Measurements from ENCODE around the gene PKD1L1.
"Not testable (repeated sequence)": the region's sequence is repeated elsewhere in the genome, so short reads cannot be mapped to it uniquely, and the experiment has no call there.

Gene PKD1L1

DNA sequence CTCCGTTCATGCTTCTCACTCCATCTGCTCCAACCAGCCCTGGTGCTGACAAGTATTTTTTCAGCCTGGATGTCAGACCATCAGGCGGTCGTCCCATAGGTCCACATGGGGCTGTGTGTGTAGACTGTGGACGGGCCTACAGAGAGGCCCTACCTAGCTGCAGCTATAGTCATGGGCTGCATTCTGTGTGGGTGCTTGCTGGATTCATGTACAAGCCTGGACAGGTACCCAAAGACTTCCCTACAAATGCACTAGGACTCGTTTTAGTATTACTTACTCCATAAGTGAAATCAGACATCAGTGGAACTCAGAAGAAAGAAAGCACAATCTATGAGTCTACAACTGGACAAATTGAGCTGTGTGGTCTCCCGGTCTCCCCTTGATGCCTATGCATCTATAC is 146.8 kb downstream of the PKD1L1 start:
- DNase-seq (ENCODE audit: low read depth, low spot score): no peak
- ChIA-PET POLR2A (no interaction called here), CTCF (interaction anchor here (2.5 kb wide), 1 partner anchor 18 kb away, joined by 8 read pairs; no protein-coding TSS in a partner anchor)
- no peak overlapping the region for H3K4me3 ChIP-seq (ENCODE audit: low read depth, low read length)
- TF ChIP-seq, protein P1, sequence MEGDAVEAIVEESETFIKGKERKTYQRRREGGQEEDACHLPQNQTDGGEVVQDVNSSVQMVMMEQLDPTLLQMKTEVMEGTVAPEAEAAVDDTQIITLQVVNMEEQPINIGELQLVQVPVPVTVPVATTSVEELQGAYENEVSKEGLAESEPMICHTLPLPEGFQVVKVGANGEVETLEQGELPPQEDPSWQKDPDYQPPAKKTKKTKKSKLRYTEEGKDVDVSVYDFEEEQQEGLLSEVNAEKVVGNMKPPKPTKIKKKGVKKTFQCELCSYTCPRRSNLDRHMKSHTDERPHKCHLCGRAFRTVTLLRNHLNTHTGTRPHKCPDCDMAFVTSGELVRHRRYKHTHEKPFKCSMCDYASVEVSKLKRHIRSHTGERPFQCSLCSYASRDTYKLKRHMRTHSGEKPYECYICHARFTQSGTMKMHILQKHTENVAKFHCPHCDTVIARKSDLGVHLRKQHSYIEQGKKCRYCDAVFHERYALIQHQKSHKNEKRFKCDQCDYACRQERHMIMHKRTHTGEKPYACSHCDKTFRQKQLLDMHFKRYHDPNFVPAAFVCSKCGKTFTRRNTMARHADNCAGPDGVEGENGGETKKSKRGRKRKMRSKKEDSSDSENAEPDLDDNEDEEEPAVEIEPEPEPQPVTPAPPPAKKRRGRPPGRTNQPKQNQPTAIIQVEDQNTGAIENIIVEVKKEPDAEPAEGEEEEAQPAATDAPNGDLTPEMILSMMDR (IDR thresholded peaks at IDR 0.05; ENCODE audit: insufficient read depth, low read length, missing control alignments): no peak

DNA sequence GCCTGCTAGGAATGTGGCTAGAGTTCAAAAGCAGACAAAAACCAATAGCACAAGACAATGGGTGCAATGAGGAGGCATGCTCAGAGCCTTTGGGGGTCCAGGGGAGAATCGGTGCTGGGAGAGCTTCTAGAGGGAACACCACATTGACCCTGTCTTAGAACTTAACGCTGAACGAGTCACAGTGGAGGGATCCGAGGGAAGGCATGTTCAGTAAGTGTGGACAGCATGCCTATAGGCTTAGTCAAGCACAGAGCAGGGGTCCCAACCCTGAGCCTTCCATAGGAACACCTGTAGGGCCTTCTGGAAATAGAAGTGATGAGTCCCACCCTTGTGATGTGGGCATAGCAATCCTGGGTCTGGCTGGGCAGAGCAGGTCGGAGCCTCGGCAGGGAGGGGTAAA is 148.7 kb downstream of the PKD1L1 start:
- TF ChIP-seq, protein P1 (IDR thresholded peaks at IDR 0.05; ENCODE audit: insufficient read depth, low read length, missing control alignments): no peak
- H3K4me3 ChIP-seq (ENCODE audit: low read depth, low read length): no peak overlapping the region
- CTCF ChIA-PET: interaction anchor here (0.8 to 2.6 kb wide), 5 partner anchors 20 to 533 kb away, joined by 3 to 14 read pairs (median 3); no protein-coding TSS in a partner anchor
- POLR2A ChIA-PET: no interaction called here
- no peak for DNase-seq (ENCODE audit: low read depth, low spot score)

DNA sequence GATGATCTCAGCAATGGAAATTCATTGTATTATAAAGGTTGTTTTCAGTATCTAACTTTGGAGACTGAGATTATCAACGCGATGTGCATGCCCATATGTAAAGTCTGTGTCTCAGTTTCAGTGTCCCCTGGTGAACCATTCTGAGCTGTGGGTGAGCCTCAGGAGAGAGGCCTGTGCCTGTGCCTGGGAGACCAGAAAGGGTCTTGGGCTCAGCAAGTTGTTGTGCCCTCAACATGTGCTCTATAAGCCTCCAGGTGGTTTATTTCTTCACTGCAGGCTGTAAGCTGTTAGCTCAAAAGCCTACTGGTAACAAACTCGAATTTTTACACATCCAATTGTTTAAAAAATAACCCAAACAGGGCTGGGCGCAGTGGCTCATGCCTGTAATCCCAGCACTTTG is 151.9 kb downstream of the PKD1L1 start:
- POLR2A ChIA-PET: interaction anchor here (1.2 to 1.6 kb wide), 2 partner anchors 10 to 186 kb away, joined by 3 to 7 read pairs; no protein-coding TSS in a partner anchor
- TF ChIP-seq, protein P1 (IDR thresholded peaks at IDR 0.05; ENCODE audit: insufficient read depth, low read length, missing control alignments): no peak
- DNase-seq (ENCODE audit: low read depth, low spot score): no peak
- peak overlapping the region; percentile 59 for H3K4me3 ChIP-seq (ENCODE audit: low read depth, low read length)
- CTCF ChIA-PET: interaction anchor here (0.8 to 2.2 kb wide), 8 partner anchors 9 to 351 kb away, joined by 3 to 10 read pairs (median 3); no protein-coding TSS in a partner anchor

DNA sequence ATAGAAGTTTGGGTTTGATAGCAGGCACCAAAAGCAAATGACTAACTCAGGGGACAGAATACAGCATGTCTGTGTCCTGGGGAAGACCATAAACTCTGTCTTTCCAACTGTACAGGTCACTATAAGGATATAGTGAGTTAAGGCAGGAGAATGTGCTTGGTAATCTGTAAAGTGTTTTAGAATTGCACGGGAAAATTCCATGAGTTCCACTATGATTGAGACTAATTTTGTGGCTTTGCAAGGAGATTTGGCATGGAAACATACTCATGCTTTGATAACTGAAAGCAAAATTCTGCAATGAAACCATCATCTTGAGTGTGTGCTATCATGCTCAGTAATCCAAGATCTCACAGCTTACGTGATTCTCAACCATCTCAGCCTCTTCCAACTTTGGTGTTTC is 152.6 kb downstream of the PKD1L1 start:
- H3K4me3 ChIP-seq (ENCODE audit: low read depth, low read length): peak overlapping the region; percentile 59
- ChIA-PET POLR2A (interaction anchor here (1.2 to 1.6 kb wide), 2 partner anchors 9 to 185 kb away, joined by 3 to 7 read pairs; no protein-coding TSS in a partner anchor), CTCF (interaction anchor here (0.8 to 2.2 kb wide), 6 partner anchors 9 to 350 kb away, joined by 3 to 10 read pairs (median 4); no protein-coding TSS in a partner anchor)
- peak; percentile 96 for DNase-seq (ENCODE audit: low read depth, low spot score)
- TF ChIP-seq, protein P1 (IDR thresholded peaks at IDR 0.05; ENCODE audit: insufficient read depth, low read length, missing control alignments): no peak

DNA sequence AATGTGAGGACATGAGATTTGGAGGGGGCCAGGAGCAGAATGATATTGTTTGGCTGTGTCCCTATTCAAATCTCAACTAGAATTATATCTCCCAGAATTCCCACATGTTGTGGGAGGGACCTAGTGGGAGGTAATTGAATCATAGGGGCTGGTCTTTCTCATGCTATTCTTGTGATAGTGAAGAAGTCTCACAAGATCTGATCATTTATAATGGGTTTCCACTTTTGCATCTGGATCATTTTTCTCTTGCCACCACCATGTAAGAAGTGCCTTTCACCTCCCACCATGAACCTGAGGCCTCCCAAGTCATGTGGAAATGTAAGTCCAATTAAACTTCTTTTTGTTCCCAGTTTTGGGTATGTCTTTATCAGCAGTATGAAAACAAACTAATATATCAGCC is 153.1 kb downstream of the PKD1L1 start:
- POLR2A ChIA-PET; DNase-seq (ENCODE audit: low read depth, low spot score); CTCF ChIA-PET: not testable (repeated sequence)
- H3K4me3 ChIP-seq (ENCODE audit: low read depth, low read length): peak overlapping the region; percentile 59

DNA sequence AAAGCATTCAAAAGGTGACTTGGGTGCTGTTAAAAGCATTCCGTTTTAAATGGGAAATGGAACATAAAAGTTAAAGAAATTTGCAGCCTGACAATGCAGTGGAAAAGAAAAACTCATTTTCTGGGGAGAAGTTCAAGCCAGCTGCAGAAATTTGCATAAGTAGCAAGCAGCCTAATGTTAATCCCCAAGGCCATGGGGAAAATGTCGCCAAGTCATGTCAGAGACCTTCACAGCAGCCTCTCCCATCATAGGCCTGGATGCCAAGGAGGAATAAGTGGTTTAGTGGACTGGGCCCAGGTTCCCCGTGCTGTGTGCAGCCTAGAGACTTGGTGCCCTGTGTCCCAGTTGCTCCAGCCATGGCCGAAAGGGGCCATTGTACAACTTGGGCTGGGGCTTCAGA is 154.2 kb downstream of the PKD1L1 start:
- ChIA-PET CTCF (no interaction called here), POLR2A (interaction anchor here (0.6 kb wide), 1 partner anchor 217 kb away, joined by 3 read pairs; no protein-coding TSS in a partner anchor)
- TF ChIP-seq, protein P1 (IDR thresholded peaks at IDR 0.05; ENCODE audit: insufficient read depth, low read length, missing control alignments): no peak
- DNase-seq (ENCODE audit: low read depth, low spot score): no peak
- H3K4me3 ChIP-seq (ENCODE audit: low read depth, low read length): no peak overlapping the region

DNA sequence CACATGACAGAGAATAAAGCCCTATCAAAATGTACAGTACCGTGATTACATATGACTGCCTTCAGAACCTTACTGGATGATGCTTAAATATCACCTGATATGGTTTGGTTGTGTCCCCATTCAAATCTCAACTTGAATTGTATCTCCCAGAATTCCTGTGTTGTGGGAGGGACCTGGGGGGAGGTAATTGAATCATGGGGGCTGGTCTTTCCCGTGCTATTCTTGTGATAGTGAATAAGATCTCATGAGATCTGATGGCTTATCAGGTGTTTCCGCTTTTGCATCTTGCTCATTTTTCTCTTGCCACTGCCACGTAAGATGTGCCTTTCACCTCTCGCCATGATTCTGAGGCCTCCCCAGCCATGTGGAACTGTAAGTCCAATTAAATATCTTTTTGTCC is 155.1 kb downstream of the PKD1L1 start:
- POLR2A ChIA-PET; CTCF ChIA-PET; DNase-seq (ENCODE audit: low read depth, low spot score); H3K4me3 ChIP-seq (ENCODE audit: low read depth, low read length): not testable (repeated sequence)

All from AG04449 (cell line).